HepG2 (cell line): Measurements from ENCODE around the gene PRICKLE3. TPM values are rescaled to one million over a fixed set of nuclear protein-coding genes. Genes with fewer than 3 reads are reported as not detected.

ENCODE experiments used
- ATAC-seq: fragments of 200-7000 bp; cut with Tn5 transposase; 3 replicates; pipeline ENCODE4 v1.9.1; 2020; ENCODE audit warnings: mild to moderate bottlenecking, moderate library complexity
- BruUV-seq: library from RNA; stranded (reverse); fragments of 400-500 nt; replicated peaks from 2 replicates; lab custom pipeline; 2021; lab: Mats Ljungman, UMichigan
- CTCF ChIA-PET: fragments of 300-600 bp; formaldehyde crosslinking; extraction: SDS; loops from one replicate; lab custom pipeline; 2021; ENCODE audit warnings: low total read pairs, inconsistent platforms, low intra/inter-chr PET ratio; lab: Yijun Ruan, JAX
- POLR2A ChIA-PET: fragments of 350-600 bp; sonication (Branson Sonifier 250); formaldehyde crosslinking; loops from one replicate; lab custom pipeline; 2020; ENCODE audit warnings: antibody characterized with exemption, inconsistent platforms; lab: Yijun Ruan, JAX
- DNase-seq: peaks from one replicate; pipeline ENCODE4 v3.0.0-alpha.2; 2015; ENCODE audit warnings: low spot score
- FAIRE-seq: peaks from 3 replicates; lab custom pipeline; 2011; peaks lifted over from hg19 to GRCh38; lab: Jason Lieb, UNC
- H2AFZ ChIP-seq: one replicate; pipeline ENCODE4 v1.6.1; 2011; ENCODE audit warnings: low read length, inconsistent platforms
- H3K27ac ChIP-seq: fragments of 300-600 bp; 3 replicates; pipeline ENCODE4 v1.8.0; 2011; ENCODE audit warnings: mixed run types, mild to moderate bottlenecking, mixed read lengths, low read length, inconsistent platforms; ENCODE audit not compliant: insufficient read depth; ENCODE audit errors: extremely low read length
- H3K27me3 ChIP-seq, 2 experiments: fragments of 200-600 bp in 1 of 2; 2 replicates in 1 of 2; 3 replicates in 1 of 2; pipeline versions ENCODE4 v1.6.0 to v1.8.0; 2011; ENCODE audit warnings: low read length in 2 of 2, mild to moderate bottlenecking in 2 of 2, moderate library complexity in 2 of 2, inconsistent platforms in 1 of 2; ENCODE audit not compliant: insufficient read depth in 2 of 2, control insufficient read depth in 1 of 2
- H3K36me3 ChIP-seq, 2 experiments: fragments of 200-600 bp in 1 of 2; replicated peaks in 1 of 2; 2 replicates in 1 of 2; 3 replicates in 1 of 2; pipeline versions ENCODE4 v1.5.1 to v1.8.0; 2011; ENCODE audit warnings: low read length in 2 of 2, inconsistent platforms in 1 of 2; ENCODE audit not compliant: insufficient read depth in 2 of 2, control insufficient read depth in 1 of 2
- H3K4me1 ChIP-seq: 2 replicates; pipeline ENCODE4 v1.5.1; 2012; ENCODE audit warnings: low read length, inconsistent platforms; ENCODE audit not compliant: insufficient read depth
- H3K4me2 ChIP-seq: 2 replicates; pipeline ENCODE4 v1.6.0; 2011; ENCODE audit warnings: low read depth, low read length, inconsistent platforms
- H3K4me3 ChIP-seq, 3 experiments: fragments of 200-600 bp in 1 of 3; sonication (generic), shearing (Covaris generic) in 1 of 3; replicated peaks in 1 of 3; 2 replicates each; pipeline ENCODE4 v1.5.1; 2011 to 2016; ENCODE audit warnings: low read length in 3 of 3, inconsistent platforms in 2 of 3, low read depth in 2 of 3, mild to moderate bottlenecking in 2 of 3, control low read depth in 1 of 3, mixed read lengths in 1 of 3; ENCODE audit not compliant: insufficient read depth in 1 of 3
- H3K79me2 ChIP-seq: one replicate; pipeline ENCODE4 v1.6.1; 2011; ENCODE audit warnings: low read length, inconsistent platforms; ENCODE audit not compliant: insufficient read depth
- H3K9ac ChIP-seq: 2 replicates; pipeline ENCODE4 v1.6.0; 2011; ENCODE audit warnings: mild to moderate bottlenecking, low read depth, low read length, inconsistent platforms; ENCODE audit not compliant: insufficient read depth
- H3K9me3 ChIP-seq: 2 replicates; pipeline ENCODE4 v1.5.1; 2012; ENCODE audit warnings: mild to moderate bottlenecking, low read length
- H4K20me1 ChIP-seq: 2 replicates; pipeline ENCODE4 v1.6.0; 2011; ENCODE audit warnings: inconsistent platforms, mild to moderate bottlenecking, low read length, moderate library complexity; ENCODE audit not compliant: insufficient read depth
- LCORL ChIP-seq, 2 experiments: fragments of 450-650 bp in 1 of 2; sonication (generic) in 1 of 2; formaldehyde crosslinking in 1 of 2; IDR thresholded peaks; 2 replicates each; pipeline versions ENCODE4 v1.5.0 to v1.6.1; 2017 to 2020; ENCODE audit warnings: antibody characterized with exemption in 1 of 2, missing genetic modification reagents in 1 of 2
- MEIS2 ChIP-seq: sonication (generic); formaldehyde crosslinking; IDR thresholded peaks from 2 replicates; pipeline ENCODE4 v1.9.0; 2021; ENCODE audit warnings: mild to moderate bottlenecking, missing genetic modification reagents
- MZF1 ChIP-seq: sonication (generic); formaldehyde crosslinking; IDR thresholded peaks from 2 replicates; pipeline ENCODE4 v1.8.1; 2023; ENCODE audit warnings: mild to moderate bottlenecking, missing genetic modification reagents, borderline replicate concordance
- SP140L ChIP-seq: sonication (generic); formaldehyde crosslinking; IDR thresholded peaks from 2 replicates; pipeline ENCODE4 v1.4.0; 2020; ENCODE audit warnings: missing genetic modification reagents, borderline replicate concordance
- TOE1 ChIP-seq: sonication (generic); formaldehyde crosslinking; IDR thresholded peaks from 2 replicates; pipeline ENCODE4 v1.4.0; 2020; ENCODE audit warnings: mild to moderate bottlenecking, missing genetic modification reagents
- ZNF121 ChIP-seq: sonication (generic); formaldehyde crosslinking; IDR thresholded peaks from 2 replicates; pipeline ENCODE4 v1.5.0; 2020; ENCODE audit warnings: mild to moderate bottlenecking, missing genetic modification reagents
- ZNF207 ChIP-seq: fragments of 450-650 bp; IDR thresholded peaks from 2 replicates; pipeline ENCODE4 v1.6.1; 2016; ENCODE audit warnings: antibody characterized with exemption, borderline replicate concordance
- ZNF256 ChIP-seq: sonication (generic); formaldehyde crosslinking; conservative IDR thresholded peaks from 2 replicates; pipeline ENCODE4 v1.4.0; 2020; ENCODE audit warnings: missing genetic modification reagents
- ZNF550 ChIP-seq: sonication (generic); formaldehyde crosslinking; IDR thresholded peaks from 2 replicates; pipeline ENCODE4 v1.4.0; 2020; ENCODE audit warnings: mild to moderate bottlenecking, missing genetic modification reagents, borderline replicate concordance
- ZNF614 ChIP-seq: IDR thresholded peaks from 2 replicates; pipeline ENCODE4 v1.6.1; 2018; ENCODE audit warnings: missing biosample characterization, missing genetic modification reagents, inconsistent platforms, borderline replicate concordance
- WGBS: methylation state at CpG from one replicate; pipeline ENCODE4 v1.1.6; 2017; ENCODE audit warnings: low lambda C conversion rate; 5-methylcytosine and 5-hydroxymethylcytosine counted together
- in situ Hi-C: cut with HindIII; loops from 2 replicates; pipeline ENCODE4 v1.10.0; 2017; ENCODE audit warnings: low pct_unique_long_range_greater_than_20kb; ENCODE audit not compliant: extremely low pct_ligation_motif_present
- intact Hi-C: fragments of 100-400 bp; cut with micrococcal nuclease; formaldehyde crosslinking; loops from one replicate; pipeline ENCODE4 v1.10.0; 2022; ENCODE audit not compliant: unreplicated experiment
- polyA plus RNA-seq, 8 experiments: library from polyadenylated mRNA; depleted of rRNA in 3 of 8; stranded (reverse) in 7 of 8; unstranded in 1 of 8; fragments of >200 nt; fragmentation: Illumina TruSeq in 4 of 8; extraction: Trizol in 4 of 8; gene quantifications; 2 replicates each; pipeline versions ENCODE4 v1.2.1 to v1.2.3, GENCODE V29; 2011 to 2016; ENCODE audit warnings: low read depth in 4 of 8, missing spikeins in 1 of 8, mixed read lengths in 1 of 8; ENCODE audit not compliant: insufficient read depth in 1 of 8
- total RNA-seq, 5 experiments: library from RNA; depleted of rRNA; stranded (reverse); fragments of >200 nt; fragmentation: Illumina TruSeq; extraction: Trizol; gene quantifications; 2 replicates each; pipeline ENCODE4 v1.2.3, GENCODE V29; 2016; ENCODE audit warnings: low read depth in 1 of 5
- TF ChIP-seq, protein P1 (sequence below): sonication (generic); formaldehyde crosslinking; IDR thresholded peaks from 2 replicates; pipeline ENCODE4 v1.8.0; 2022; ENCODE audit warnings: missing genetic modification reagents, mild to moderate bottlenecking, moderate library complexity, borderline replicate concordance

PRICKLE3 gene
- total and polyA plus RNA-seq, 2 of the 13 experiments (the other 11 are each of a cell fraction or from before 2014, with no cell fraction given): 2.6 TPM

DNA sequence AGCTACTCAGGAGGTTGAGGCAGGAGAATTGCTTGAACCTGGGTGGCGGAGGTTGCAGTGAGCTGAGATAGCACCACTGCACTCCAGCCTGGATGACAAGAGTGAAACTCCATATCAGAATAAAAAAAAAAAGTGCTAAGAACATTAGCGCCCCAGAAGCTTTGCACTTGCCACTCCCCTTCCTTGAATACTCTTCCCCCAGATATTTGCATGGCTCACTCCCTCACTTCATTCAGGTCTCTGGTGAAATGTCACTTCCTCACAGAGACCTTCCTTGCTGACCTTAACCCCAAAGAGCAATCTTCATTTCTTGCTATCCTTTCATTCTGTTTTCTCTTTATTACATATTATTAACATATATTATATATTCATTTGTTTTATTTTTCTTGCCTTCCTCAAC is 35.7 kb upstream of the PRICKLE3 start:
- H3K27ac ChIP-seq: no peak overlapping the region
- H3K4me1 ChIP-seq: no peaks in the 10 kb centered on the region
- H3K79me2 ChIP-seq: no peaks in the 10 kb centered on the region
- intact Hi-C loops (no loop called here), in situ Hi-C loops (no loop called here)
- H3K27me3 ChIP-seq: 0 out of 5 replicates have a peak, but pooled peaks cover 0 to 1% of the 10 kb centered on the region in 2 experiments
- no peak overlapping the region for H3K4me3 ChIP-seq
- no peak for TF ChIP-seq TOE1
- TF ChIP-seq ZNF256: no peak
- no peak for TF ChIP-seq LCORL (IDR thresholded peaks at IDR 0.05)
- TF ChIP-seq LCORL (CRISPR knock-in tag; IDR thresholded peaks at IDR 0.05): no peak
- no peak for TF ChIP-seq ZNF614 (CRISPR knock-in tag)
- no peak for TF ChIP-seq ZNF207
- TF ChIP-seq ZNF550 (CRISPR knock-in tag): no peak
- no peak for TF ChIP-seq SP140L (CRISPR knock-in tag)
- no peaks in the 10 kb centered on the region for H3K36me3 ChIP-seq
- H4K20me1 ChIP-seq: no peaks in the 10 kb centered on the region
- no peak overlapping the region for H3K9ac ChIP-seq
- BruUV-seq: no TSS peak
- POLR2A ChIA-PET: no interaction called here
- FAIRE-seq (no peak), DNase-seq (no peak), ATAC-seq (no peak)
- CTCF ChIA-PET: no interaction called here
- no peak overlapping the region for H2AFZ ChIP-seq
- no CpG with 5 or more reads among the region's 2 CpGs for WGBS
- H3K9me3 ChIP-seq: no peaks in the 10 kb centered on the region
- no peak overlapping the region for H3K4me2 ChIP-seq

- Histone ChIP-seq H3K36me3 (no peaks in the 10 kb centered on the region), H2AFZ (no peak overlapping the region), H3K4me3 (no peak overlapping the region), H3K79me2 (no peaks in the 10 kb centered on the region), H3K9me3 (no peaks in the 10 kb centered on the region), H4K20me1 (no peaks in the 10 kb centered on the region), H3K4me1 (no peaks in the 10 kb centered on the region), H3K27me3 (no peaks in the 10 kb centered on the region), H3K27ac (no peak overlapping the region), H3K4me2 (no peak overlapping the region), H3K9ac (no peak overlapping the region)
- DNase-seq (no peak), FAIRE-seq (no peak), ATAC-seq (no peak)
- POLR2A ChIA-PET: no interaction called here
- BruUV-seq: no TSS peak
- TF ChIP-seq MEIS2: no peak
- TF ChIP-seq, protein P1, sequence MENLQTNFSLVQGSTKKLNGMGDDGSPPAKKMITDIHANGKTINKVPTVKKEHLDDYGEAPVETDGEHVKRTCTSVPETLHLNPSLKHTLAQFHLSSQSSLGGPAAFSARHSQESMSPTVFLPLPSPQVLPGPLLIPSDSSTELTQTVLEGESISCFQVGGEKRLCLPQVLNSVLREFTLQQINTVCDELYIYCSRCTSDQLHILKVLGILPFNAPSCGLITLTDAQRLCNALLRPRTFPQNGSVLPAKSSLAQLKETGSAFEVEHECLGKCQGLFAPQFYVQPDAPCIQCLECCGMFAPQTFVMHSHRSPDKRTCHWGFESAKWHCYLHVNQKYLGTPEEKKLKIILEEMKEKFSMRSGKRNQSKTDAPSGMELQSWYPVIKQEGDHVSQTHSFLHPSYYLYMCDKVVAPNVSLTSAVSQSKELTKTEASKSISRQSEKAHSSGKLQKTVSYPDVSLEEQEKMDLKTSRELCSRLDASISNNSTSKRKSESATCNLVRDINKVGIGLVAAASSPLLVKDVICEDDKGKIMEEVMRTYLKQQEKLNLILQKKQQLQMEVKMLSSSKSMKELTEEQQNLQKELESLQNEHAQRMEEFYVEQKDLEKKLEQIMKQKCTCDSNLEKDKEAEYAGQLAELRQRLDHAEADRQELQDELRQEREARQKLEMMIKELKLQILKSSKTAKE (CRISPR knock-in tag): no peak
- no peak for TF ChIP-seq MZF1
- TF ChIP-seq ZNF121: 0 out of 2 replicates have a peak, but pooled peaks have one; percentile 36
- in situ Hi-C loops: no loop called here
- intact Hi-C loops: no loop called here
- CTCF ChIA-PET: no interaction called here
These were observed 33.9 kb upstream of the PRICKLE3 start for GRCh38 chrX:49220100-49220499.
